HG03103 (cell line): ENCODE measurements around the gene UPP1.
"Not testable (repeated sequence)": the region's sequence is repeated elsewhere in the genome, so short reads cannot be mapped to it uniquely, and the experiment has no call there.

Experiments
- ATAC-seq: cut with Tn5 transposase; IDR thresholded peaks from one replicate; pipeline ENCODE4 v1.9.1; 2021; ENCODE audit warnings: low read depth; ENCODE audit not compliant: unreplicated experiment

UPP1 gene

GRCh38 chr7:48089046-48090003, at the start of gene UPP1:
UPP1 (plus strand) TSS chr7:48089265; CDS start chr7:48094784, 5,519 bp downstream.
- peak; percentile 44 for ATAC-seq

- no peak for ATAC-seq
Measured at GRCh38 chr7:48040944-48041652, 48.0 kb upstream of the UPP1 start.

DNA sequence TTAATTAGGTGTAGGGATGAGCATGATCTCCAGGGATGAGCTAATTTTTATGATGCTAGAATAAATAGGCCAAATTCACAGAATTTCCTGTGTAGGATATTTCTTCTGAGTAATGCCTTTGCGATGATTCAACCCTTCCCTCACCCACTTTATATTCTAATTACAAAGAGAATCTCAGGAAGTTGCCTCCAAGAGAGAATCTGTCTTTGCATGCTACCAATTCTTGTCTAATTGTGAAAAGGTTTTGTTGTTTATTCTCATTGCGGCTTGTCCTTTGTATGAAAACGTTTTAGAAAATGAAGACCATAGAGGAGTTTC, 47.5 kb upstream of the UPP1 start:
- ATAC-seq, result no peak

DNA sequence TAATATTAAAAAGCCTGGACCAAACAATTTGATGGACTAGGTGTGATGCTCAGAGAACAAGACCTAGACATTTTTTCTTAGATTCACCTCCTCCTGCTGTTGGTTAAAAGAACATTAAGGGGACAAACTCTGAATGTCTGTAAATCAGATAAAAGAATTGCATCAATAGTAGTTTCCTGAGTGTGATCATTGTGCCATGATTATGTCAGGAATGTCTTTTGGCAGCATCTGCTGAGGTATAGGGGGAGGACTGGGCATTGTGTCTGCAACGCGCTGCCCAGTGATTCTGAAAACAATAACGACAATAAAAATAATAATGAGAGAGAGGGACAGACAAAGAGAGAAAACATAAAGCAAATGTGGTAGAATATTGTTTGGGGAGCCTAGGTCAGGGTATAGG, 46.8 kb upstream of the UPP1 start:
- no peak for ATAC-seq

GRCh38 chr7:48042636-48043035, 46.4 kb upstream of the UPP1 start:
- ATAC-seq, result no peak

GRCh38 chr7:48045195-48045765, 43.8 kb upstream of the UPP1 start:
- ATAC-seq, result no peak

GRCh38 chr7:48046458-48046857, 42.6 kb upstream of the UPP1 start:
- ATAC-seq, result no peak

- no peak for ATAC-seq
Measured at GRCh38 chr7:48048113-48048512, 41.0 kb upstream of the UPP1 start.

DNA sequence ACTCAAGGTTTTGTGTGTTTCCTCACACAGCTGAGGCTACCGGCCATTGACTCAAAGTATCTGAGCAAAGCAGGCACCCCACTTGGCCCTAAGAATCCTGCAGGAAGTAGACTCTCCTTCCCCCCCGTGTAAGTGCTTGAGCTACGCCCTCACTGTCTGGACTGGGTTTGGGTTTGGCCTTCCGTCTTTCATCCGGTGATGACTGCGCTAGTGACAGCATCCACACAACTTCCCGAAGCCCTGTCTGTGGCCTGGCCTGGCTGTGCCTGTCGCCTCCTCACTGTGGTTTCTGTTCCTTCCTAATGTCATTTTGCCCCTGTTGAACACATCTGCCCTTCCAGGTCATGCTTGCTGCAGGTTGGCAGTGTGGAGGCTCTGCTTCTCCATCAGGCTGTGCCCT, 39.2 kb upstream of the UPP1 start:
- no peak for ATAC-seq

- no peak for ATAC-seq
Measured at GRCh38 chr7:48052748-48053147, 36.3 kb upstream of the UPP1 start.

GRCh38 chr7:48053736-48054135, 35.3 kb upstream of the UPP1 start:
- ATAC-seq, result no peak

GRCh38 chr7:48058990-48059389, 30.1 kb upstream of the UPP1 start:
- no peak for ATAC-seq

DNA sequence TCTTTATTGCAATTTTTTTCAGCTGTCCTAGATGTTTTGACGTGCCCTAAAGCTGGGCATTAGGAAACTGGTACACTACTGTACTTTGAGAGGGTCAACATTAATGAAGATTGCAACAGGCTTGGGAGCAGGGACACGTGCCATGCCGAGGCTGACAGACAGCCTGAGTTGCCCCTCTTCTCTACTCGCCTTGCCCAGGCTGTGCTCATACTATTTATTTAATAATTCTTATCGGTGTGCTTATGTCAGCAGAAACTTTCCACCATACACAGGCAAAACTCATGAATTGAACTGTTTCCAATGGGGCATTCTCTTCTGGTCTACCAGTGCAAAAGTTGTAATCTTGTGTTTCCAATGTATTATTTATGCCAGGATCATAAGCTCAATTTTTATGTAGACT, 29.4 kb upstream of the UPP1 start:
- no peak for ATAC-seq

- ATAC-seq, result no peak
Measured at GRCh38 chr7:48063985-48064384, 25.1 kb upstream of the UPP1 start.

DNA sequence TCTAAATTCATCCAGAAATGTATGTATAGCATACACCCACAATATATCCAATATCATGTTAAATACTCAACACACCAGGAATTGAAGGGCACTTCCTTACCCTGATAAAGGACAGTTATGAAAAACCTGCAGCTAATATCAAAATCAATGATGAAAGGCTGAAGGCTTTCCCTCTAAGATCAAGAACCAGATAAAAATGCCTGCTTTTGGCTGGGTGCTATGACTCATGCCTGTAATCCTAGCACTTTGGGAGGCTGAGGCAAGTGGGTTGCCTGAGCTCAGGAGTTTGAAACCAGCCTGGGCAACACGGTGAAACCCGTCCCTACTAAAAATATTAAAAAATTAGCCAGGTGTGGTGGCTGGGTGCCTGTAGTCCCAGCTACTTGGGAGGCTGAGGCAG, 21.6 kb upstream of the UPP1 start:
- ATAC-seq, result no peak

GRCh38 chr7:48074204-48074654, 14.8 kb upstream of the UPP1 start:
- ATAC-seq, result no peak

DNA sequence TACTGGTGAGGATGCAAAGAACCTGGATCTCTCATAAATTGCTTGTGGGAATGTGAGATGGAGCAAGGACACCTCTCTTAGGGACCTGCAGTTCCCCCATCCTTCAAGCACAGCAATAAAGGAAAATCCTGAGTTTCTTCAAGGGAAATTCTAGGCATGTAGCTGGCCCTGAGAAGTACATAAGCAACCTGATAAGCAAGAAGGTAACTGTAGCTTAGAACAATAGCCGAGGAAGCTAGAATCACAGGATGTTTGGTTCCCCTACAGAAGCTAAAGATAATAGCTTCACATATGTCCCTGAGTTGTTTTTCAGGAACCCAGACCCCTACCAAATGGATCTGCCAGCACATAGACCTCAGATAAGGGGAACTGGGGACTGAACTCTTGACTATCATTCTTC, 11.6 kb upstream of the UPP1 start:
- no peak for ATAC-seq

DNA sequence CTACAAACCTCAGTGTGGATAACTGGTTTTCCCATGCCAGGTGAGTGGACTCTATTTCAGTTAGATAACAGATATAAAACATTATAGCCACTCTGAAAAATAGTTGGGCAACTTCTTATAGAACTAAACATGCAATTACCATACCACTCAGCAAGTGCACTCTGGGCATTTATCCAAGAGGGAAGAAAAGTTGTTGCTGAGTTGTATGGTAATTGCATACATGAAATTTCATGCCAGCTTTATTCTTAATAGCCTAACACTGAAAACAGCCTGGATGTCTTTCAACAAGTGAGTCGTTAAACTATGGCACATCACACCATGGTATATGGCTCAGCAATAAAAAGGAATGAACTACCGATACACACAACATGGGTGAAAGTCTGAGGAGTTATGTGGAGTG, 10.6 kb upstream of the UPP1 start:
- ATAC-seq, result no peak

DNA sequence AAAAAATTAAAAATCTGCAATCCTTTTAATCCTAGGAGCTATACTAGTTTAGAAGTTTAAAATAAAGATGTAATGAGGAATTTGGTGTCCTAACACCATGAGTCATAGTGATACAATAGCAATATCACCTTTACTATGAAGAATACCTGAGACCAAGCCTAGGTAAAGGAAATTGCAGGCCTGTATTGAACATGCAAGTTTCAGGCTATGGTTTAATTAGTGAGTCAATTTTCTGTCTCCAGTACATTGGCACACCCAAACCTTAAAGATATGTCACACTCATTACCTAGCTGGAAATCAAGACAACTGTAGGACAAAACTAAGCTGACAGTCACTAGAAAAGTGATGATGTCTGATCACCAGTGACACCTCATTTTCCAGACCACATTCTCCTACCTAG, 6.7 kb upstream of the UPP1 start:
- not testable (repeated sequence) for ATAC-seq

GRCh38 chr7:48083114-48083830, 5.8 kb upstream of the UPP1 start:
- no peak for ATAC-seq
